Ovary (tissue), 3 donors: ENCODE data around the gene PARVA.

Experiments used
- POLR2A ChIP-seq: fragments of 450-650 bp; IDR thresholded peaks from one replicate; pipeline ENCODE4 v1.6.1; 2017; ENCODE audit warnings: antibody characterized with exemption, mild to moderate bottlenecking, moderate library complexity
- TF ChIP-seq, protein P1 (sequence below), 3 donors: fragments of 450-650 bp in 2 of 3; fragments of 200-600 bp in 1 of 3; IDR thresholded peaks; one replicate each; pipeline versions ENCODE4 v1.5.1 to v1.8.0; 2016 to 2022; ENCODE audit warnings: antibody characterized with exemption in 3 of 3, mild to moderate bottlenecking in 1 of 3
- donor health status: DM: no; HTN: no; CAD: no.

DNA sequence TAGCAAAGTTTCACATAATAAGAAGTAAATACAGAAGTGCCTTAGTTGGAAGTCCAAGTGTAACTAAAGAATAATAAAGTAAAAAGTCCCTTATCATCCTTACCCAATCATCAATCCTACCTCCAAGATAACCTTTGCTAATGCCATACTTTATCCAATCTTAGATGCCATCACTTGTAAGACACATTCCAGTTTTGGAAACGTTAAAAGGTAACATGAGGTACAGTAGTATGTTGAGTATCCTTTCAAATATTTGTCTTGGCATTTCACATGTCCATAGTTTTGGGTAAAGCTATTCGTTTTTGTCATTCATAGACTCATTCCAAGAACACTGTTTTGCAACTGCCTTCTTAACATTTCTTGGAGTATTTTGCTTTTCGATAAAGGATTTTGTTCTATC lies 181.6 kb downstream of the PARVA start:
- TF ChIP-seq, protein P1, sequence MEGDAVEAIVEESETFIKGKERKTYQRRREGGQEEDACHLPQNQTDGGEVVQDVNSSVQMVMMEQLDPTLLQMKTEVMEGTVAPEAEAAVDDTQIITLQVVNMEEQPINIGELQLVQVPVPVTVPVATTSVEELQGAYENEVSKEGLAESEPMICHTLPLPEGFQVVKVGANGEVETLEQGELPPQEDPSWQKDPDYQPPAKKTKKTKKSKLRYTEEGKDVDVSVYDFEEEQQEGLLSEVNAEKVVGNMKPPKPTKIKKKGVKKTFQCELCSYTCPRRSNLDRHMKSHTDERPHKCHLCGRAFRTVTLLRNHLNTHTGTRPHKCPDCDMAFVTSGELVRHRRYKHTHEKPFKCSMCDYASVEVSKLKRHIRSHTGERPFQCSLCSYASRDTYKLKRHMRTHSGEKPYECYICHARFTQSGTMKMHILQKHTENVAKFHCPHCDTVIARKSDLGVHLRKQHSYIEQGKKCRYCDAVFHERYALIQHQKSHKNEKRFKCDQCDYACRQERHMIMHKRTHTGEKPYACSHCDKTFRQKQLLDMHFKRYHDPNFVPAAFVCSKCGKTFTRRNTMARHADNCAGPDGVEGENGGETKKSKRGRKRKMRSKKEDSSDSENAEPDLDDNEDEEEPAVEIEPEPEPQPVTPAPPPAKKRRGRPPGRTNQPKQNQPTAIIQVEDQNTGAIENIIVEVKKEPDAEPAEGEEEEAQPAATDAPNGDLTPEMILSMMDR (IDR thresholded peaks at IDR 0.05) = no peak
- no peak for TF ChIP-seq POLR2A
